ENCODE results near the gene GSTO2. TPM values are rescaled to one million over a fixed set of nuclear protein-coding genes. Genes with fewer than 3 reads are reported as not detected.

The GSTO2 gene
- total and polyA plus RNA-seq, 10 of the 15 experiments (the other 5 are each of a cell fraction or from before 2014, with no cell fraction given), result 0.16 to 0.86 (median 0.46) TPM

DNA sequence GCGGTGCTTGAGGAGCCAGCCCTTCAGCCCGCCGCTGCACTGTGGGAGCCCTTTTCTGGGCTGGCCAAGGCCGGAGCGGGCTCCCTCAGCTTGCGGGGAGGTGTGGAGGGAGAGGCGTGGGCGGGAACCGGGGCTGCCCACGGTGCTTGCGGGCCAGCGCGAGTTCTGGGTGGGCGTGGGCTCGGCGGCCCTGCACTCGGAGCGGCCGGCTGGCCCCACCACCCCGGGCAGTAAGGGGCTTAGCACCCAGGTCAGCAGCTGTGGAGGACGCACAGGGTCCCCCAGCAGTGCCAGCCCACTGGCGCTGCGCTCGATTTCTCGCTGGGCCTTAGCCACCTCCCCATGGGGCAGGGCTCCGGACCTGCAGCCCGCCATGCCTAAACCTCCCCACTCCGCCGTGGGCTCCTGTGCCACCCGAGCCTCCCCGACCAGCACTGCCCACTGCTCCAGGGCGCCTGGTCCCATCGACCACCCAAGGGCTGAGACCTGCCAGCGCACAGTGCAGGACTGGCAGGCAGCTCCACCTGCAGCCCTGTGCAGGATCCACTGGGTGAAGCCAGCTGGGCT is 23.8 kb upstream of the GSTO2 start:
- ChIA-PET POLR2A (interaction anchor here (0.7 kb wide), 1 partner anchor 11 kb away, joined by 5 read pairs; no protein-coding TSS in a partner anchor), RAD21 (ENCODE audit: unreplicated experiment) (no interaction called here), CTCF (no interaction called here), SMC1A (ENCODE audit: uncharacterized antibody, unreplicated experiment) (no interaction called here)
- intact Hi-C loops (cut with micrococcal nuclease; ENCODE audit: unreplicated experiment), result no loop called here
- 81% methylated on average over 27 of the region's 34 CpGs for WGBS (ENCODE audit: insufficient coverage, insufficient replicate concordance, low lambda C conversion rate, missing lambda C conversion rate)
- no peak for DNase-seq (ENCODE audit: low read depth, low spot score)
- peaks cover 6% of the 10 kb centered on the region for H3K9me3 ChIP-seq (replicated peaks; ENCODE audit: control insufficient read depth, insufficient read depth, low read length)
- H3K4me1 ChIP-seq (ENCODE audit: control insufficient read depth, insufficient read depth, low read length), result no peaks in the 10 kb centered on the region
- no peak for TF ChIP-seq HDGF (IDR thresholded peaks at IDR 0.05)
- no peak for TF ChIP-seq KDM1A (IDR thresholded peaks at IDR 0.05; ENCODE audit: borderline replicate concordance)
- in situ Hi-C loops (cut with MboI), result no loop called here
- FAIRE-seq, result no peak
- H3K27me3 ChIP-seq (replicated peaks in 1 of 2; ENCODE audit: control insufficient read depth in 2 of 2, insufficient read depth in 2 of 2, low read length in 1 of 2), result no peaks in the 10 kb centered on the region
- no peak overlapping the region for H3K27ac ChIP-seq (ENCODE audit: control insufficient read depth, insufficient read depth)
- no peak overlapping the region for H2AFZ ChIP-seq (ENCODE audit: control insufficient read depth, low read depth, low read length)
- no peak overlapping the region for H3K4me2 ChIP-seq (ENCODE audit: control insufficient read depth, insufficient read depth)
- no peak overlapping the region for H3K4me3 ChIP-seq
- no peak for ATAC-seq
- no peaks in the 10 kb centered on the region for H4K20me1 ChIP-seq (ENCODE audit: control insufficient read depth, insufficient read depth)
- no peak overlapping the region for H3K9ac ChIP-seq (ENCODE audit: control insufficient read depth, insufficient read depth, low read length)
- no TSS peak for BruUV-seq (replicated peaks)
- no peaks in the 10 kb centered on the region for H3K79me2 ChIP-seq (ENCODE audit: control insufficient read depth, insufficient read depth, low read length)
- no peaks in the 10 kb centered on the region for H3K36me3 ChIP-seq (ENCODE audit: control insufficient read depth in 2 of 2, insufficient read depth in 2 of 2, low read length in 1 of 2)

DNA sequence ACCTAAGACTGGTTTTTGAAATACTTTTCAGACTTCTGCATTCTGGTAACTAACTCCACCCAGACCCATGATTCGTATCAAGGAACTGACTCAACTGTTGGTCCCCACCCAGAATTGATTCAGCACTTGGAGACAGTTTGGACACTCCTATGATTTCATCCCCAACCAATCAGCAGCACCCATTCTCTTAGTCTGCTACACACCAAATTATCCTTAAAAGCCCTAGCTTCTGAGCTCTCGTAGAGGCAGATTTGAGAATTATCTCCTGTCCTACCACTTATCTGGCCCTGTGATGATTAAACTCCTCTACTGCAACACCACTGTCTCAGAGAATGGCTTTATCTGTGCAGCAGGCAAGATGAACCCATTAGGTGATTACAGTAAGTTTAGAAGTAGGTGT is 22.0 kb upstream of the GSTO2 start:
- Histone ChIP-seq H3K9ac (ENCODE audit: control insufficient read depth, insufficient read depth, low read length) (no peak overlapping the region), H2AFZ (ENCODE audit: control insufficient read depth, low read depth, low read length) (no peak overlapping the region), H4K20me1 (ENCODE audit: control insufficient read depth, insufficient read depth) (no peaks in the 10 kb centered on the region), H3K4me1 (ENCODE audit: control insufficient read depth, insufficient read depth, low read length) (no peaks in the 10 kb centered on the region), H3K36me3 (ENCODE audit: control insufficient read depth in 2 of 2, insufficient read depth in 2 of 2, low read length in 1 of 2) (no peaks in the 10 kb centered on the region), H3K27ac (ENCODE audit: control insufficient read depth, insufficient read depth) (no peak overlapping the region), H3K4me2 (ENCODE audit: control insufficient read depth, insufficient read depth) (no peak overlapping the region), H3K9me3 (replicated peaks; ENCODE audit: control insufficient read depth, insufficient read depth, low read length) (peaks cover 6% of the 10 kb centered on the region), H3K79me2 (ENCODE audit: control insufficient read depth, insufficient read depth, low read length) (no peaks in the 10 kb centered on the region), H3K27me3 (replicated peaks in 1 of 2; ENCODE audit: control insufficient read depth in 2 of 2, insufficient read depth in 2 of 2, low read length in 1 of 2) (no peaks in the 10 kb centered on the region), H3K4me3 (no peak overlapping the region)
- TF ChIP-seq RAD51 (IDR thresholded peaks at IDR 0.05) (no peak), JUND (IDR thresholded peaks at IDR 0.05; ENCODE audit: low read depth, low read length) (no peak), EGR1 (IDR thresholded peaks at IDR 0.05; ENCODE audit: borderline replicate concordance in 1 of 2, low read depth in 2 of 2, low read length in 2 of 2) (no peak), NFIC (IDR thresholded peaks at IDR 0.05; ENCODE audit: low read depth, low read length) (no peak), RCOR1 (conservative IDR thresholded peaks at IDR 0.05; ENCODE audit: low read depth, low read length) (no peak), SMARCA5 (IDR thresholded peaks at IDR 0.05) (no peak), NR2F1 (conservative IDR thresholded peaks at IDR 0.05) (no peak)
- TF ChIP-seq, protein P1, sequence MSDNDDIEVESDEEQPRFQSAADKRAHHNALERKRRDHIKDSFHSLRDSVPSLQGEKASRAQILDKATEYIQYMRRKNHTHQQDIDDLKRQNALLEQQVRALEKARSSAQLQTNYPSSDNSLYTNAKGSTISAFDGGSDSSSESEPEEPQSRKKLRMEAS (IDR thresholded peaks at IDR 0.05; ENCODE audit: low read depth, low read length), result no peak
- TF ChIP-seq, protein P2, sequence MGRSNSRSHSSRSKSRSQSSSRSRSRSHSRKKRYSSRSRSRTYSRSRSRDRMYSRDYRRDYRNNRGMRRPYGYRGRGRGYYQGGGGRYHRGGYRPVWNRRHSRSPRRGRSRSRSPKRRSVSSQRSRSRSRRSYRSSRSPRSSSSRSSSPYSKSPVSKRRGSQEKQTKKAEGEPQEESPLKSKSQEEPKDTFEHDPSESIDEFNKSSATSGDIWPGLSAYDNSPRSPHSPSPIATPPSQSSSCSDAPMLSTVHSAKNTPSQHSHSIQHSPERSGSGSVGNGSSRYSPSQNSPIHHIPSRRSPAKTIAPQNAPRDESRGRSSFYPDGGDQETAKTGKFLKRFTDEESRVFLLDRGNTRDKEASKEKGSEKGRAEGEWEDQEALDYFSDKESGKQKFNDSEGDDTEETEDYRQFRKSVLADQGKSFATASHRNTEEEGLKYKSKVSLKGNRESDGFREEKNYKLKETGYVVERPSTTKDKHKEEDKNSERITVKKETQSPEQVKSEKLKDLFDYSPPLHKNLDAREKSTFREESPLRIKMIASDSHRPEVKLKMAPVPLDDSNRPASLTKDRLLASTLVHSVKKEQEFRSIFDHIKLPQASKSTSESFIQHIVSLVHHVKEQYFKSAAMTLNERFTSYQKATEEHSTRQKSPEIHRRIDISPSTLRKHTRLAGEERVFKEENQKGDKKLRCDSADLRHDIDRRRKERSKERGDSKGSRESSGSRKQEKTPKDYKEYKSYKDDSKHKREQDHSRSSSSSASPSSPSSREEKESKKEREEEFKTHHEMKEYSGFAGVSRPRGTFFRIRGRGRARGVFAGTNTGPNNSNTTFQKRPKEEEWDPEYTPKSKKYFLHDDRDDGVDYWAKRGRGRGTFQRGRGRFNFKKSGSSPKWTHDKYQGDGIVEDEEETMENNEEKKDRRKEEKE (IDR thresholded peaks at IDR 0.05), result no peak
- TF ChIP-seq, protein P3, sequence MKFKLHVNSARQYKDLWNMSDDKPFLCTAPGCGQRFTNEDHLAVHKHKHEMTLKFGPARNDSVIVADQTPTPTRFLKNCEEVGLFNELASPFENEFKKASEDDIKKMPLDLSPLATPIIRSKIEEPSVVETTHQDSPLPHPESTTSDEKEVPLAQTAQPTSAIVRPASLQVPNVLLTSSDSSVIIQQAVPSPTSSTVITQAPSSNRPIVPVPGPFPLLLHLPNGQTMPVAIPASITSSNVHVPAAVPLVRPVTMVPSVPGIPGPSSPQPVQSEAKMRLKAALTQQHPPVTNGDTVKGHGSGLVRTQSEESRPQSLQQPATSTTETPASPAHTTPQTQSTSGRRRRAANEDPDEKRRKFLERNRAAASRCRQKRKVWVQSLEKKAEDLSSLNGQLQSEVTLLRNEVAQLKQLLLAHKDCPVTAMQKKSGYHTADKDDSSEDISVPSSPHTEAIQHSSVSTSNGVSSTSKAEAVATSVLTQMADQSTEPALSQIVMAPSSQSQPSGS (IDR thresholded peaks at IDR 0.05; ENCODE audit: low read length), result no peak
- in situ Hi-C loops (cut with MboI) (no loop called here), intact Hi-C loops (cut with micrococcal nuclease; ENCODE audit: unreplicated experiment) (no loop called here)
- ChIA-PET CTCF (interaction anchor here (0.6 kb wide), 1 partner anchor 19 kb away, joined by 3 read pairs; no protein-coding TSS in a partner anchor), RAD21 (ENCODE audit: unreplicated experiment) (no interaction called here), POLR2A (no interaction called here), SMC1A (ENCODE audit: uncharacterized antibody, unreplicated experiment) (interaction anchor here (1.1 to 1.2 kb wide), 2 partner anchors 9 to 16 kb away, joined by 3 to 5 read pairs; partner anchors contain the start of gene GSTO1)
- DNase-seq (ENCODE audit: low read depth, low spot score) (no peak), FAIRE-seq (no peak), ATAC-seq (no peak)
- BruUV-seq (replicated peaks), result no TSS peak
- 0% methylated on average over 2 of the region's 2 CpGs for WGBS (ENCODE audit: insufficient coverage, insufficient replicate concordance, low lambda C conversion rate, missing lambda C conversion rate)

Measured in GM12878 (cell line).